A549 (cell line): ENCODE data around the gene TECTB. TPM values are rescaled to one million over a fixed set of nuclear protein-coding genes. Genes with fewer than 3 reads are reported as not detected.

Source experiments
- ATAC-seq, 2 experiments: fragments of 200-7000 bp in 1 of 2; fragments of >200 bp in 1 of 2; cut with Nextera tagmentation in 1 of 2; cut with Tn5 transposase in 1 of 2; 3 replicates each; pipeline versions ENCODE4 v1.8.0 to v1.9.1; 2018 to 2020; ENCODE audit warnings: mild to moderate bottlenecking in 1 of 2, moderate library complexity in 1 of 2
- CTCF ChIA-PET: fragments of 300-600 bp; sonication (Branson Sonifier 250); formaldehyde crosslinking; extraction: SDS; loops from one replicate; lab custom pipeline; 2021; ENCODE audit warnings: antibody characterized with exemption, inconsistent platforms; lab: Yijun Ruan, JAX
- POLR2A ChIA-PET: fragments of 350-600 bp; formaldehyde crosslinking; extraction: SDS; loops from one replicate; lab custom pipeline; 2021; ENCODE audit warnings: antibody characterized with exemption, inconsistent platforms; lab: Yijun Ruan, JAX
- DNase-seq, 2 experiments: peaks; one replicate each; pipeline versions ENCODE4 v3.0.0 to v3.0.0-alpha.2; 2011 to 2016; ENCODE audit warnings: low read depth in 1 of 2, low spot score in 1 of 2
- FAIRE-seq: peaks from 2 replicates; lab custom pipeline; 2011; peaks lifted over from hg19 to GRCh38; lab: Jason Lieb, UNC
- H3K27ac ChIP-seq, 2 experiments: fragments of >200 bp; sonication (Bioruptor Twin); formaldehyde crosslinking; 3 replicates each; pipeline ENCODE4 v1.5.1; 2016 to 2017
- H3K4me1 ChIP-seq: fragments of >200 bp; sonication (Bioruptor Twin); formaldehyde crosslinking; 3 replicates; pipeline ENCODE4 v1.6.1; 2016
- H3K4me2 ChIP-seq: fragments of >200 bp; sonication (Bioruptor Twin); formaldehyde crosslinking; 3 replicates; pipeline ENCODE4 v1.6.1; 2016
- H3K4me3 ChIP-seq: fragments of >200 bp; sonication (Bioruptor Twin); formaldehyde crosslinking; 3 replicates; pipeline ENCODE4 v1.5.1; 2016
- H3K9me3 ChIP-seq: fragments of >200 bp; sonication (Bioruptor Twin); formaldehyde crosslinking; 3 replicates; pipeline ENCODE4 v1.6.1; 2016
- BHLHE40 ChIP-seq: IDR thresholded peaks from 2 replicates; pipeline ENCODE4 v1.6.1; 2012; ENCODE audit warnings: low read depth, low read length, inconsistent platforms
- CBX8 ChIP-seq: fragments of 200-600 bp; sonication (generic); IDR thresholded peaks from 2 replicates; pipeline ENCODE4 v1.6.1; 2016
- CHD2 ChIP-seq: fragments of 150-350 bp; IDR thresholded peaks from 2 replicates; pipeline ENCODE4 v1.6.1; 2014; ENCODE audit warnings: low read length; ENCODE audit not compliant: partially characterized antibody
- CHD4 ChIP-seq: fragments of 200-600 bp; sonication (generic); IDR thresholded peaks from 2 replicates; pipeline ENCODE4 v1.6.1; 2016; ENCODE audit warnings: antibody characterized with exemption, mild to moderate bottlenecking, borderline replicate concordance
- ESRRA ChIP-seq: fragments of 150-350 bp; IDR thresholded peaks from 2 replicates; pipeline ENCODE4 v1.6.1; 2014; ENCODE audit warnings: mild to moderate bottlenecking, low read length, borderline replicate concordance
- FOXS1 ChIP-seq: fragments of 250-450 bp; sonication (Bioruptor Pico); IDR thresholded peaks from 2 replicates; pipeline ENCODE4 v1.5.0; 2020; ENCODE audit warnings: mild to moderate bottlenecking, moderate library complexity
- HEYL ChIP-seq: fragments of 250-450 bp; sonication (Bioruptor Pico); IDR thresholded peaks from 2 replicates; pipeline ENCODE4 v1.8.0; 2021; ENCODE audit warnings: mild to moderate bottlenecking, moderate library complexity
- JUN ChIP-seq, 2 experiments: fragments of >200 bp; sonication (Bioruptor Twin); formaldehyde crosslinking; IDR thresholded peaks; 2 replicates in 1 of 2; 3 replicates in 1 of 2; pipeline ENCODE4 v1.6.1; 2016 to 2017
- JUNB ChIP-seq: fragments of >200 bp; sonication (Bioruptor Twin); formaldehyde crosslinking; IDR thresholded peaks from 2 replicates; pipeline ENCODE4 v1.6.1; 2016
- KDM1A ChIP-seq: fragments of 200-600 bp; sonication (generic); IDR thresholded peaks from 2 replicates; pipeline ENCODE4 v1.6.1; 2016; ENCODE audit warnings: low read depth, mild to moderate bottlenecking
- MAFK ChIP-seq: fragments of 450-650 bp; IDR thresholded peaks from 2 replicates; pipeline ENCODE4 v1.6.1; 2014; ENCODE audit not compliant: partially characterized antibody
- MAZ ChIP-seq: fragments of 150-350 bp; IDR thresholded peaks from 2 replicates; pipeline ENCODE4 v1.6.1; 2014; ENCODE audit warnings: antibody characterized with exemption, low read depth, low read length, borderline replicate concordance
- NFE2L2 ChIP-seq: fragments of 150-350 bp; conservative IDR thresholded peaks from 2 replicates; pipeline ENCODE4 v1.6.1; 2014; ENCODE audit warnings: low read length
- NPAS2 ChIP-seq: fragments of 250-450 bp; sonication (Bioruptor Pico); IDR thresholded peaks from 2 replicates; pipeline ENCODE4 v1.8.0; 2022; ENCODE audit warnings: mild to moderate bottlenecking, moderate library complexity, borderline replicate concordance
- PHF8 ChIP-seq: fragments of 200-600 bp; sonication (generic); IDR thresholded peaks from 2 replicates; pipeline ENCODE4 v1.6.1; 2016; ENCODE audit warnings: low read depth, mild to moderate bottlenecking, antibody characterized with exemption, moderate library complexity, borderline replicate concordance
- RARB ChIP-seq: fragments of 250-450 bp; sonication (Bioruptor Pico); IDR thresholded peaks from 2 replicates; pipeline ENCODE4 v1.8.0; 2021; ENCODE audit warnings: mild to moderate bottlenecking, moderate library complexity
- SMC3 ChIP-seq: fragments of >200 bp; sonication (Bioruptor Twin); formaldehyde crosslinking; IDR thresholded peaks from 3 replicates; pipeline ENCODE4 v1.6.1; 2018; ENCODE audit warnings: inconsistent platforms
- TFCP2L1 ChIP-seq: fragments of 250-450 bp; sonication (Bioruptor Pico); IDR thresholded peaks from 2 replicates; pipeline ENCODE4 v1.5.0; 2021; ENCODE audit warnings: mild to moderate bottlenecking
- ZFP36 ChIP-seq: fragments of 450-650 bp; IDR thresholded peaks from 2 replicates; pipeline ENCODE4 v1.6.1; 2014; ENCODE audit warnings: borderline replicate concordance; ENCODE audit not compliant: partially characterized antibody
- WGBS: methylation state at CpG from one replicate; pipeline ENCODE4 v1.1.6; 2017; ENCODE audit errors: missing lambda C conversion rate; 5-methylcytosine and 5-hydroxymethylcytosine counted together
- polyA plus RNA-seq, 4 experiments: library from polyadenylated mRNA; depleted of rRNA in 3 of 4; stranded (reverse); fragments of >200 nt; fragmentation: RNase III in 1 of 4; extraction: RNeasy Plus Mini Kit Qiagen cat#74134 plus additional on column Dnase treatment in 1 of 4; gene quantifications; 2 replicates in 3 of 4; 3 replicates in 1 of 4; pipeline ENCODE4 v1.2.3, GENCODE V29; 2011 to 2017
- TF ChIP-seq, protein P1 (sequence below): IDR thresholded peaks from 2 replicates; pipeline ENCODE4 v1.6.1; 2012; ENCODE audit warnings: low read depth, borderline replicate concordance
- TF ChIP-seq, protein P2 (sequence below): fragments of 200-600 bp; sonication (generic); IDR thresholded peaks from 2 replicates; pipeline ENCODE4 v1.6.1; 2016; ENCODE audit warnings: antibody characterized with exemption, mild to moderate bottlenecking, moderate library complexity
- TF ChIP-seq, protein P3 (sequence below): IDR thresholded peaks from 2 replicates; pipeline ENCODE4 v1.6.1; 2012
- TF ChIP-seq, protein P4 (sequence below): fragments of 250-450 bp; sonication (Bioruptor Pico); IDR thresholded peaks from 2 replicates; pipeline ENCODE4 v1.5.0; 2020; ENCODE audit warnings: low read depth, mild to moderate bottlenecking, moderate library complexity
- TF ChIP-seq, protein P5 (sequence below): fragments of 250-450 bp; sonication (Bioruptor Pico); IDR thresholded peaks from 2 replicates; pipeline ENCODE4 v1.5.0; 2021; ENCODE audit warnings: mild to moderate bottlenecking, moderate library complexity, borderline replicate concordance
- TF ChIP-seq, protein P6 (sequence below): fragments of >200 bp; sonication (Bioruptor Twin); formaldehyde crosslinking; IDR thresholded peaks from 2 replicates; pipeline ENCODE4 v1.6.1; 2016
- TF ChIP-seq, protein P7 (sequence below): fragments of 450-650 bp; IDR thresholded peaks from 2 replicates; pipeline ENCODE4 v1.6.1; 2014; ENCODE audit warnings: antibody characterized with exemption

Gene TECTB
- polyA plus RNA-seq, 2 of the 4 experiments (the other 2 are of a cell fraction): not detected

DNA sequence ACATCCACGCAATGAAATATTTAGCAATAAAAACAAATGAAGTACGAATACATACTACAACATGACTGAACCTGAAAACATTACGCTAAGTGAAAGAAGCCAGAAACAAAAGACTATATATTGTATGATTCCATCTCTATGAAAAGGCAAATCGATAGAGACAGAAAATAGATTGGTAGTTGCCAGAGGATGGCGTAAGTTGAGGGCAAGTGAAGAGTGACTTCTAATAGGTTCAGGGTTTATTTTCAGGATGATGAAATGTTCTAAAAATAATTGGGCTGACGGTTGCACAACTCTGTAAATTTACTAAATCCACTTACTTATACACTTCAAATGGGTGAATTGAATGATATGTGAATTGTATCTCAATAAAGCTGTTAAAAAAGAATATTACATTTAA lies 39.5 kb upstream of the TECTB start:
- CTCF ChIA-PET: no interaction called here
- ATAC-seq (no peak), DNase-seq (no peak), FAIRE-seq (no peak)
- no peak overlapping the region for H3K27ac ChIP-seq
- no peaks in the 10 kb centered on the region for H3K4me1 ChIP-seq
- POLR2A ChIA-PET: no interaction called here
- no peak overlapping the region for H3K4me3 ChIP-seq
- 26% methylated on average over 6 of the region's 6 CpGs for WGBS
- no peaks in the 10 kb centered on the region; the same call in 2 of the 3 replicates for H3K9me3 ChIP-seq
- no peak overlapping the region for H3K4me2 ChIP-seq
- TF ChIP-seq TFCP2L1: no peak
- TF ChIP-seq, protein P1, sequence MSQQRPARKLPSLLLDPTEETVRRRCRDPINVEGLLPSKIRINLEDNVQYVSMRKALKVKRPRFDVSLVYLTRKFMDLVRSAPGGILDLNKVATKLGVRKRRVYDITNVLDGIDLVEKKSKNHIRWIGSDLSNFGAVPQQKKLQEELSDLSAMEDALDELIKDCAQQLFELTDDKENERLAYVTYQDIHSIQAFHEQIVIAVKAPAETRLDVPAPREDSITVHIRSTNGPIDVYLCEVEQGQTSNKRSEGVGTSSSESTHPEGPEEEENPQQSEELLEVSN: no peak
- no peak for TF ChIP-seq MAZ
- TF ChIP-seq, protein P2, sequence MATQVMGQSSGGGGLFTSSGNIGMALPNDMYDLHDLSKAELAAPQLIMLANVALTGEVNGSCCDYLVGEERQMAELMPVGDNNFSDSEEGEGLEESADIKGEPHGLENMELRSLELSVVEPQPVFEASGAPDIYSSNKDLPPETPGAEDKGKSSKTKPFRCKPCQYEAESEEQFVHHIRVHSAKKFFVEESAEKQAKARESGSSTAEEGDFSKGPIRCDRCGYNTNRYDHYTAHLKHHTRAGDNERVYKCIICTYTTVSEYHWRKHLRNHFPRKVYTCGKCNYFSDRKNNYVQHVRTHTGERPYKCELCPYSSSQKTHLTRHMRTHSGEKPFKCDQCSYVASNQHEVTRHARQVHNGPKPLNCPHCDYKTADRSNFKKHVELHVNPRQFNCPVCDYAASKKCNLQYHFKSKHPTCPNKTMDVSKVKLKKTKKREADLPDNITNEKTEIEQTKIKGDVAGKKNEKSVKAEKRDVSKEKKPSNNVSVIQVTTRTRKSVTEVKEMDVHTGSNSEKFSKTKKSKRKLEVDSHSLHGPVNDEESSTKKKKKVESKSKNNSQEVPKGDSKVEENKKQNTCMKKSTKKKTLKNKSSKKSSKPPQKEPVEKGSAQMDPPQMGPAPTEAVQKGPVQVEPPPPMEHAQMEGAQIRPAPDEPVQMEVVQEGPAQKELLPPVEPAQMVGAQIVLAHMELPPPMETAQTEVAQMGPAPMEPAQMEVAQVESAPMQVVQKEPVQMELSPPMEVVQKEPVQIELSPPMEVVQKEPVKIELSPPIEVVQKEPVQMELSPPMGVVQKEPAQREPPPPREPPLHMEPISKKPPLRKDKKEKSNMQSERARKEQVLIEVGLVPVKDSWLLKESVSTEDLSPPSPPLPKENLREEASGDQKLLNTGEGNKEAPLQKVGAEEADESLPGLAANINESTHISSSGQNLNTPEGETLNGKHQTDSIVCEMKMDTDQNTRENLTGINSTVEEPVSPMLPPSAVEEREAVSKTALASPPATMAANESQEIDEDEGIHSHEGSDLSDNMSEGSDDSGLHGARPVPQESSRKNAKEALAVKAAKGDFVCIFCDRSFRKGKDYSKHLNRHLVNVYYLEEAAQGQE: no peak
- TF ChIP-seq JUN (IDR thresholded peaks at IDR 0.05): no peak
- TF ChIP-seq CBX8: no peak
- no peak for TF ChIP-seq NFE2L2
- no peak for TF ChIP-seq NPAS2 (CRISPR knock-in tag)
- TF ChIP-seq PHF8: no peak
- TF ChIP-seq CHD4: no peak
- no peak for TF ChIP-seq JUNB
- TF ChIP-seq ESRRA: no peak
- no peak for TF ChIP-seq RARB
- TF ChIP-seq, all 56 proteins: peak for 0

DNA sequence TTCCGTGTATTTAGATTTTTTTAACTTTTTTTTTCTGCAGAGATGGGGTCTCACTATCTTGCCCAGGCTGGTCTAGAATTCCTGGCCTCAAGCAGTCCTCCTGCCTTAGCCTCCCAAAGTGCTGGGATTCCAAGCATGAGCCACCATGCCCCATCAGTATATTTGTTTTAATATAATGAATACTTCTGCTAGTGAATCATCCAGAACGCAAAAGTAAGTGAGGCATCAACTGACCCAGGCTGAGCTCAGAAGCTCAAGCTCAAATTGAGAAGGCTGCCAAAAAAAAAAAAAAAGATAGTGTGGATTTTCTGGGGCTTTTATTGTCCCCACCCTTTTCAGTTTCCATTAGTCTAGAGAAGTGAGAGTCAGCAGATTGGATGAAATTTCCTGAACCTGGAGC lies 39.0 kb upstream of the TECTB start:
- POLR2A ChIA-PET: no interaction called here
- no peak for ATAC-seq
- Histone ChIP-seq H3K27ac (no peak overlapping the region), H3K9me3 (peaks cover 2% of the 10 kb centered on the region; the same call in 1 of the 3 replicates), H3K4me2 (no peak overlapping the region), H3K4me3 (no peak overlapping the region), H3K4me1 (no peaks in the 10 kb centered on the region)
- TF ChIP-seq NPAS2 (CRISPR knock-in tag) (no peak), NFE2L2 (no peak), MAFK (no peak), FOXS1 (CRISPR knock-in tag) (no peak), KDM1A (no peak), MAZ (no peak), SMC3 (no peak), HEYL (CRISPR knock-in tag) (no peak), ZFP36 (no peak)
- TF ChIP-seq, protein P3, sequence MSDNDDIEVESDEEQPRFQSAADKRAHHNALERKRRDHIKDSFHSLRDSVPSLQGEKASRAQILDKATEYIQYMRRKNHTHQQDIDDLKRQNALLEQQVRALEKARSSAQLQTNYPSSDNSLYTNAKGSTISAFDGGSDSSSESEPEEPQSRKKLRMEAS: no peak
- 30% methylated on average over 2 of the region's 2 CpGs for WGBS
- CTCF ChIA-PET: no interaction called here
- no peak for FAIRE-seq
- no peak for DNase-seq

DNA sequence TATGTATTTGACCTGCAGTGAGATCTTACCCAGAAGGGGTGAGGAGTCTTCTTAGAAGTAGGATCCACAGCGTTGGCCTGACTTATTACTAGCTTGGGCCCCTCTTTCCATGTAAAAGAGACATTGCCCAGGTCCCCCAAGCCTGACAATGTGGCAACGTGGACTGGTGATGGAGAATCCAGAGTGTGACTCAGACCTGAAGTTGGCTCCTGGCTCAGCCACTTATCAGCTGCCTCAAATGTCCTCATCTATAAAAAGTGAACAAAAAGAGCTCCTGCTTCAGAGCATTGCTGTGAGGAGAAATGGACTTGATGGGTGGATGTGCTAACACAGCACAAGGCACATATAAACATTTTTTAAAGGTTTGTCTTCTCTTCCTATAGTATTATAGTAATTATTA lies 35.4 kb upstream of the TECTB start:
- ChIA-PET POLR2A (no interaction called here), CTCF (no interaction called here)
- H3K27ac ChIP-seq: no peak overlapping the region
- H3K9me3 ChIP-seq: peaks cover 5% of the 10 kb centered on the region; the same call in 1 of the 3 replicates
- FAIRE-seq: no peak
- DNase-seq: no peak
- ATAC-seq: no peak
- no peaks in the 10 kb centered on the region for H3K4me1 ChIP-seq
- 11% methylated on average over 2 of the region's 2 CpGs for WGBS
- H3K4me3 ChIP-seq: no peak overlapping the region
- H3K4me2 ChIP-seq: no peak overlapping the region
- TF ChIP-seq CHD2 (no peak), CHD4 (no peak), BHLHE40 (no peak), JUN (IDR thresholded peaks at IDR 0.05) (no peak), ESRRA (no peak), NFE2L2 (no peak)
- TF ChIP-seq, protein P4, sequence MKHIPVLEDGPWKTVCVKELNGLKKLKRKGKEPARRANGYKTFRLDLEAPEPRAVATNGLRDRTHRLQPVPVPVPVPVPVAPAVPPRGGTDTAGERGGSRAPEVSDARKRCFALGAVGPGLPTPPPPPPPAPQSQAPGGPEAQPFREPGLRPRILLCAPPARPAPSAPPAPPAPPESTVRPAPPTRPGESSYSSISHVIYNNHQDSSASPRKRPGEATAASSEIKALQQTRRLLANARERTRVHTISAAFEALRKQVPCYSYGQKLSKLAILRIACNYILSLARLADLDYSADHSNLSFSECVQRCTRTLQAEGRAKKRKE (CRISPR knock-in tag): no peak
- TF ChIP-seq, protein P3: no peak
- TF ChIP-seq, protein P5, sequence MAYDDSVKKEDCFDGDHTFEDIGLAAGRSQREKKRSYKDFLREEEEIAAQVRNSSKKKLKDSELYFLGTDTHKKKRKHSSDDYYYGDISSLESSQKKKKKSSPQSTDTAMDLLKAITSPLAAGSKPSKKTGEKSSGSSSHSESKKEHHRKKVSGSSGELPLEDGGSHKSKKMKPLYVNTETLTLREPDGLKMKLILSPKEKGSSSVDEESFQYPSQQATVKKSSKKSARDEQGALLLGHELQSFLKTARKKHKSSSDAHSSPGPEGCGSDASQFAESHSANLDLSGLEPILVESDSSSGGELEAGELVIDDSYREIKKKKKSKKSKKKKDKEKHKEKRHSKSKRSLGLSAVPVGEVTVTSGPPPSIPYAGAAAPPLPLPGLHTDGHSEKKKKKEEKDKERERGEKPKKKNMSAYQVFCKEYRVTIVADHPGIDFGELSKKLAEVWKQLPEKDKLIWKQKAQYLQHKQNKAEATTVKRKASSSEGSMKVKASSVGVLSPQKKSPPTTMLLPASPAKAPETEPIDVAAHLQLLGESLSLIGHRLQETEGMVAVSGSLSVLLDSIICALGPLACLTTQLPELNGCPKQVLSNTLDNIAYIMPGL (CRISPR knock-in tag): no peak
- TF ChIP-seq, protein P6, sequence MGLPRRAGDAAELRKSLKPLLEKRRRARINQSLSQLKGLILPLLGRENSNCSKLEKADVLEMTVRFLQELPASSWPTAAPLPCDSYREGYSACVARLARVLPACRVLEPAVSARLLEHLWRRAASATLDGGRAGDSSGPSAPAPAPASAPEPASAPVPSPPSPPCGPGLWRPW: no peak
- TF ChIP-seq, protein P7, sequence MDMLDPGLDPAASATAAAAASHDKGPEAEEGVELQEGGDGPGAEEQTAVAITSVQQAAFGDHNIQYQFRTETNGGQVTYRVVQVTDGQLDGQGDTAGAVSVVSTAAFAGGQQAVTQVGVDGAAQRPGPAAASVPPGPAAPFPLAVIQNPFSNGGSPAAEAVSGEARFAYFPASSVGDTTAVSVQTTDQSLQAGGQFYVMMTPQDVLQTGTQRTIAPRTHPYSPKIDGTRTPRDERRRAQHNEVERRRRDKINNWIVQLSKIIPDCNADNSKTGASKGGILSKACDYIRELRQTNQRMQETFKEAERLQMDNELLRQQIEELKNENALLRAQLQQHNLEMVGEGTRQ: no peak
